HEK293 (cell line): ENCODE results near the gene SPRN.

Experiments
- CTCF ChIA-PET: fragments of 350-600 bp; formaldehyde crosslinking; extraction: SDS; loops from one replicate; lab custom pipeline; 2021; ENCODE audit warnings: antibody characterized with exemption; lab: Yijun Ruan, JAX
- POLR2A ChIA-PET: fragments of 300-600 bp; formaldehyde crosslinking; extraction: SDS; loops from one replicate; lab custom pipeline; 2020; ENCODE audit warnings: antibody characterized with exemption, inconsistent platforms; lab: Yijun Ruan, JAX
- H3K27ac ChIP-seq: fragments of 200-500 bp; sonication (Bioruptor generic); 2 replicates; pipeline ENCODE4 v1.5.1; 2014; ENCODE audit warnings: low read depth, low read length, control low read depth, inconsistent platforms; ENCODE audit errors: extremely low read depth
- H3K36me3 ChIP-seq, 2 experiments: fragments of 200-500 bp in 1 of 2; sonication (Bioruptor generic) in 1 of 2; 1 replicate in 1 of 2; 2 replicates in 1 of 2; pipeline ENCODE4 v1.5.1; 2014 to 2017; ENCODE audit warnings: inconsistent platforms in 2 of 2, low read length in 2 of 2; ENCODE audit not compliant: control insufficient read depth in 2 of 2, insufficient read depth in 1 of 2
- H3K4me1 ChIP-seq: fragments of 200-500 bp; sonication (Bioruptor generic); 2 replicates; pipeline ENCODE4 v1.5.1; 2014; ENCODE audit warnings: mild to moderate bottlenecking, low read length, inconsistent platforms; ENCODE audit not compliant: control insufficient read depth, insufficient read depth
- H3K4me3 ChIP-seq: 2 replicates; pipeline ENCODE4 v1.5.1; 2011; ENCODE audit warnings: low read depth, mild to moderate bottlenecking, control low read depth, low read length, moderate library complexity
- H3K9me3 ChIP-seq: fragments of 200-500 bp; sonication (Bioruptor generic); 2 replicates; pipeline ENCODE4 v1.5.1; 2014; ENCODE audit warnings: low read depth, low read length, inconsistent platforms; ENCODE audit not compliant: control insufficient read depth, insufficient read depth
- CTCF ChIP-seq: fragments of 450-650 bp; formaldehyde crosslinking; IDR thresholded peaks from 2 replicates; pipeline ENCODE4 v1.5.1; 2016; ENCODE audit warnings: missing biosample characterization, missing genetic modification characterization
- KLF1 ChIP-seq: fragments of 450-650 bp; formaldehyde crosslinking; IDR thresholded peaks from 2 replicates; pipeline ENCODE4 v1.5.1; 2016; ENCODE audit warnings: missing biosample characterization, missing genetic modification characterization
- KLF8 ChIP-seq: fragments of 450-650 bp; formaldehyde crosslinking; IDR thresholded peaks from 2 replicates; pipeline ENCODE4 v1.5.1; 2016; ENCODE audit warnings: missing biosample characterization, missing genetic modification characterization
- REPIN1 ChIP-seq: fragments of 450-650 bp; formaldehyde crosslinking; IDR thresholded peaks from 2 replicates; pipeline ENCODE4 v1.5.1; 2017; ENCODE audit warnings: missing biosample characterization, missing genetic modification characterization, low read depth
- SETDB1 ChIP-seq: IDR thresholded peaks from one replicate; pipeline ENCODE4 v1.6.1; 2017; ENCODE audit warnings: mild to moderate bottlenecking, low read length, moderate library complexity, mixed read lengths; ENCODE audit not compliant: insufficient read length
- SP2 ChIP-seq: fragments of 450-650 bp; formaldehyde crosslinking; IDR thresholded peaks from 2 replicates; pipeline ENCODE4 v1.5.1; 2016; ENCODE audit warnings: missing biosample characterization, missing genetic modification characterization
- ZBTB6 ChIP-seq: fragments of 450-650 bp; formaldehyde crosslinking; IDR thresholded peaks from 2 replicates; pipeline ENCODE4 v1.5.1; 2017; ENCODE audit warnings: missing biosample characterization, missing genetic modification characterization
- ZNF10 ChIP-seq: fragments of 450-650 bp; formaldehyde crosslinking; IDR thresholded peaks from 2 replicates; pipeline ENCODE4 v1.5.1; 2017; ENCODE audit warnings: missing biosample characterization, missing genetic modification characterization
- ZNF248 ChIP-seq: fragments of 450-650 bp; formaldehyde crosslinking; IDR thresholded peaks from 2 replicates; pipeline ENCODE4 v1.5.1; 2017; ENCODE audit warnings: missing biosample characterization, missing genetic modification characterization
- ZNF433 ChIP-seq: fragments of 450-650 bp; formaldehyde crosslinking; IDR thresholded peaks from 2 replicates; pipeline ENCODE4 v1.5.1; 2016; ENCODE audit warnings: missing biosample characterization, missing genetic modification characterization, low read depth
- ZNF544 ChIP-seq: fragments of 450-650 bp; formaldehyde crosslinking; IDR thresholded peaks from 2 replicates; pipeline ENCODE4 v1.5.0; 2017; ENCODE audit warnings: missing biosample characterization, missing genetic modification characterization
- ZNF600 ChIP-seq: fragments of 450-650 bp; formaldehyde crosslinking; IDR thresholded peaks from 2 replicates; pipeline ENCODE4 v1.5.1; 2016; ENCODE audit warnings: missing biosample characterization, missing genetic modification characterization
- ZNF677 ChIP-seq: fragments of 450-650 bp; IDR thresholded peaks from 2 replicates; pipeline ENCODE4 v1.5.0; 2018; ENCODE audit warnings: missing biosample characterization, mild to moderate bottlenecking, missing genetic modification characterization, moderate library complexity
- ZNF692 ChIP-seq: fragments of 450-650 bp; formaldehyde crosslinking; IDR thresholded peaks from 2 replicates; pipeline ENCODE4 v1.5.1; 2016; ENCODE audit warnings: missing biosample characterization, missing genetic modification characterization
- ZNF792 ChIP-seq: fragments of 450-650 bp; formaldehyde crosslinking; IDR thresholded peaks from 2 replicates; pipeline ENCODE4 v1.5.1; 2016; ENCODE audit warnings: missing biosample characterization, missing genetic modification characterization
- TF ChIP-seq, protein P1 (sequence below): fragments of 450-650 bp; formaldehyde crosslinking; IDR thresholded peaks from 2 replicates; pipeline ENCODE4; 2016; ENCODE audit warnings: missing biosample characterization, missing genetic modification characterization
- TF ChIP-seq, protein P2 (sequence below): fragments of 450-650 bp; formaldehyde crosslinking; IDR thresholded peaks from 2 replicates; pipeline ENCODE4 v1.5.1; 2016; ENCODE audit warnings: missing biosample characterization, missing genetic modification characterization
- TF ChIP-seq, protein P3 (sequence below): fragments of 450-650 bp; formaldehyde crosslinking; IDR thresholded peaks from 2 replicates; pipeline ENCODE4 v1.5.0; 2017; ENCODE audit warnings: missing biosample characterization, missing genetic modification characterization, borderline replicate concordance

SPRN gene

DNA sequence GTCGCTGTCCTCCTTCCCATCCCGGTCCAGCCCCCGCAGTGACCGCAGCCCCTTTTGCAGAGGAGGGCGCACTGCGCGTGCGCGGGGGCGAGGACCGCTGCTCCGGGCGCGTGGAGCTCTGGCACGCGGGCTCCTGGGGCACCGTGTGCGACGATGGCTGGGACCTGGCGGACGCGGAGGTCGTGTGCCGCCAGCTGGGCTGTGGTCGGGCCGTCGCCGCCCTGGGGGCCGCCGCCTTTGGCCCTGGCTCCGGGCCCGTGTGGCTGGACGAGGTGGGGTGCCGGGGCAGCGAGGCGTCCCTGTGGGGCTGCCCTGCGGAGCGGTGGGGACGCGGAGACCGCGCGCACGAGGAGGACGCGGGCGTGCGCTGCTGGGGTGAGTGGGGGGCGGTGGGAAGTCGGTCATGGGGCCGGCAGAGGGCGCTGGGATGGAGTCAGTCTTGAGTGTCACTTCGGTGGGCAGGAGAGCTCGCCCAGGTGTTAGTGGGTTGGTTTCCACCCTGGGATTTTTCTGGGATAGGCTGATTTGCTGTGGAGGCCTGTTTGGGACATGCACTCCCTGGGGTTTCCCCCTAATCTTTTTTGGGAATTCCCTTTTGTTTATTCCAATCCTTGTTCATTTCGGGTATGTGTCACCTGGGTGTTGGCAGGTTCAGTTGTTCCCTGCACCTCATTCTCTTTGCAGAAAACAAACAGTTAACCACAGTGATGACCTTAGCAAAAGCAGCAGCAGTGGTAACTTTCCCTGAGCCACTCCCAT, 40.9 kb upstream of the SPRN start (continued):
- TF ChIP-seq SETDB1 (no peak), KLF1 (tag by site-specific recombination) (no peak), ZNF600 (no peak), CTCF (tag by site-specific recombination) (no peak), SP2 (tag by site-specific recombination) (no peak), ZNF433 (tag by site-specific recombination) (no peak), ZNF10 (no peak)
- TF ChIP-seq, protein P1, sequence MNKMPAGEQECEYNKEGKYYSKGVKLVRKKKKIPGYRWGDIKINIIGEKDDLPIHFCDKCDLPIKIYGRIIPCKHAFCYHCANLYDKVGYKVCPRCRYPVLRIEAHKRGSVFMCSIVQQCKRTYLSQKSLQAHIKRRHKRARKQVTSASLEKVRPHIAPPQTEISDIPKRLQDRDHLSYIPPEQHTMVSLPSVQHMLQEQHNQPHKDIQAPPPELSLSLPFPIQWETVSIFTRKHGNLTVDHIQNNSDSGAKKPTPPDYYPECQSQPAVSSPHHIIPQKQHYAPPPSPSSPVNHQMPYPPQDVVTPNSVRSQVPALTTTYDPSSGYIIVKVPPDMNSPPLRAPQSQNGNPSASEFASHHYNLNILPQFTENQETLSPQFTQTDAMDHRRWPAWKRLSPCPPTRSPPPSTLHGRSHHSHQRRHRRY (tag by site-specific recombination), result no peak
- TF ChIP-seq, protein P2, sequence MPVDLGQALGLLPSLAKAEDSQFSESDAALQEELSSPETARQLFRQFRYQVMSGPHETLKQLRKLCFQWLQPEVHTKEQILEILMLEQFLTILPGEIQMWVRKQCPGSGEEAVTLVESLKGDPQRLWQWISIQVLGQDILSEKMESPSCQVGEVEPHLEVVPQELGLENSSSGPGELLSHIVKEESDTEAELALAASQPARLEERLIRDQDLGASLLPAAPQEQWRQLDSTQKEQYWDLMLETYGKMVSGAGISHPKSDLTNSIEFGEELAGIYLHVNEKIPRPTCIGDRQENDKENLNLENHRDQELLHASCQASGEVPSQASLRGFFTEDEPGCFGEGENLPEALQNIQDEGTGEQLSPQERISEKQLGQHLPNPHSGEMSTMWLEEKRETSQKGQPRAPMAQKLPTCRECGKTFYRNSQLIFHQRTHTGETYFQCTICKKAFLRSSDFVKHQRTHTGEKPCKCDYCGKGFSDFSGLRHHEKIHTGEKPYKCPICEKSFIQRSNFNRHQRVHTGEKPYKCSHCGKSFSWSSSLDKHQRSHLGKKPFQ (tag by site-specific recombination), result no peak
- TF ChIP-seq, all 188 proteins: peak for 0

DNA sequence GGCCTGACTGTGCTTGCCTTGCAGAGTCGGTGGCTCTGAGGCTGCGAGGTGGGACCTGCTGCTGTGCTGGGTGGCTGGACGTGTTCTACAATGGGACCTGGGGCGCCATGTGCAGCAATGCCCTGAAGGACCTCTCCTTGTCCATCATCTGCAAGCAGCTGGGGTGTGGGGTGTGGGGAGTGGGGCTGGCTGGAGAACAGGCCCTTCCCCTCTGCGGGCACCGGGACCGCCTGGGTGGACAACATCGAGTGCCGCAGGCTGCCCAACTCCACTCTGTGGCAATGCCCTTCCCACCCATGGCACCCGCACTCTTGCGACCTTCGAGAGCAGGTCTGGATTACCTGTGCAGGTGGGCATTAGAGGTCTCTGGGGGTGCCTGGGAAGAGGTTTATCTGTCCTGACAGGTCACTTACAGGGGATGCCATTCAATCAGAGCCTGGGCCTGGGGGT, 40.2 kb upstream of the SPRN start:
- H3K4me1 ChIP-seq, result no peaks in the 10 kb centered on the region
- no peak overlapping the region for H3K4me3 ChIP-seq
- H3K36me3 ChIP-seq, result peaks cover 0 to 5% of the 10 kb centered on the region in 2 experiments; a peak in 1 of 3 replicates
- ChIA-PET POLR2A (no interaction called here), CTCF (no interaction called here)
- TF ChIP-seq ZNF544 (tag by site-specific recombination), result no peak
- TF ChIP-seq ZNF792 (tag by site-specific recombination), result no peak
- TF ChIP-seq, protein P3, sequence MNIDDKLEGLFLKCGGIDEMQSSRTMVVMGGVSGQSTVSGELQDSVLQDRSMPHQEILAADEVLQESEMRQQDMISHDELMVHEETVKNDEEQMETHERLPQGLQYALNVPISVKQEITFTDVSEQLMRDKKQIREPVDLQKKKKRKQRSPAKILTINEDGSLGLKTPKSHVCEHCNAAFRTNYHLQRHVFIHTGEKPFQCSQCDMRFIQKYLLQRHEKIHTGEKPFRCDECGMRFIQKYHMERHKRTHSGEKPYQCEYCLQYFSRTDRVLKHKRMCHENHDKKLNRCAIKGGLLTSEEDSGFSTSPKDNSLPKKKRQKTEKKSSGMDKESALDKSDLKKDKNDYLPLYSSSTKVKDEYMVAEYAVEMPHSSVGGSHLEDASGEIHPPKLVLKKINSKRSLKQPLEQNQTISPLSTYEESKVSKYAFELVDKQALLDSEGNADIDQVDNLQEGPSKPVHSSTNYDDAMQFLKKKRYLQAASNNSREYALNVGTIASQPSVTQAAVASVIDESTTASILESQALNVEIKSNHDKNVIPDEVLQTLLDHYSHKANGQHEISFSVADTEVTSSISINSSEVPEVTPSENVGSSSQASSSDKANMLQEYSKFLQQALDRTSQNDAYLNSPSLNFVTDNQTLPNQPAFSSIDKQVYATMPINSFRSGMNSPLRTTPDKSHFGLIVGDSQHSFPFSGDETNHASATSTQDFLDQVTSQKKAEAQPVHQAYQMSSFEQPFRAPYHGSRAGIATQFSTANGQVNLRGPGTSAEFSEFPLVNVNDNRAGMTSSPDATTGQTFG (tag by site-specific recombination), result no peak
- TF ChIP-seq ZNF248, result no peak
- TF ChIP-seq ZBTB6 (tag by site-specific recombination), result no peak
- TF ChIP-seq ZNF692, result no peak
- TF ChIP-seq ZNF677 (tag by site-specific recombination), result no peak
- no peak for TF ChIP-seq KLF8 (tag by site-specific recombination)
- no peak for TF ChIP-seq REPIN1 (tag by site-specific recombination)
- H3K9me3 ChIP-seq, result no peaks in the 10 kb centered on the region
- no peak overlapping the region for H3K27ac ChIP-seq
